Umbilical cord (tissue), 2 donors: ENCODE data around the gene ZFPM1. TPM values are rescaled to one million over a fixed set of nuclear protein-coding genes. Genes with fewer than 3 reads are reported as not detected.
"Not testable (repeated sequence)": the region's sequence is repeated elsewhere in the genome, so short reads cannot be mapped to it uniquely, and the experiment has no call there.

ENCODE experiments used
- DNase-seq: peaks from one replicate; pipeline ENCODE4 v3.0.0-alpha.2; 2015; ENCODE audit warnings: low spot score
- total RNA-seq: library from RNA; depleted of rRNA; stranded (reverse); fragments of >200 nt; gene quantifications from one replicate; pipeline ENCODE4 v1.2.3, GENCODE V29; 2014; ENCODE audit warnings: low replicate concordance; ENCODE audit not compliant: insufficient read depth

Gene ZFPM1
- total RNA-seq, 1 donor from 2014 or later = 1.7 TPM

DNA sequence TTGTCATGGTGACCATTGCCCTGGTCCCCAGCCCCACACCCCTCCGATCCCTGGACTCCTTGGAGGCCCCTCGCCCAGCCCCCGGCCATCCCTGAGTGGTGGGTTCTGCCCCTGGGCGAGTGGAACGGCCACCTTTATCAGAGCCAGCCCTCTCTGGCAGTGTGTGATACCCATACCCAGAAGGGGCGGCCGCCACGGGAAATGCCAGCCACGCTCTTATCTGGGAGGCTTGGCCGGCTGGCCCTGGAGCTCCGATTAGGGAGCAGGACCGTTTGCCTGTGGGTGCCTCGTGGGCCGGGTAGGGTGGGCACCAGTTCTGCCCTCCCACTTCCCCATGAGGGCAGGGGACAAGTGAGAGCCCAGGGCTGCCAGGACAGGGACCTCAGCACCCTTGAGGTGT is 58.8 kb downstream of the ZFPM1 start:
- DNase-seq = no peak

- peak; percentile 46 for DNase-seq
Measured at GRCh38 chr16:88512728-88513696, 59.9 kb downstream of the ZFPM1 start.

GRCh38 chr16:88514070-88514469 is 61.0 kb downstream of the ZFPM1 start:
- no peak for DNase-seq

GRCh38 chr16:88514526-88515232 is 61.6 kb downstream of the ZFPM1 start:
- DNase-seq = no peak

GRCh38 chr16:88515371-88515770 is 62.3 kb downstream of the ZFPM1 start:
- no peak for DNase-seq

DNA sequence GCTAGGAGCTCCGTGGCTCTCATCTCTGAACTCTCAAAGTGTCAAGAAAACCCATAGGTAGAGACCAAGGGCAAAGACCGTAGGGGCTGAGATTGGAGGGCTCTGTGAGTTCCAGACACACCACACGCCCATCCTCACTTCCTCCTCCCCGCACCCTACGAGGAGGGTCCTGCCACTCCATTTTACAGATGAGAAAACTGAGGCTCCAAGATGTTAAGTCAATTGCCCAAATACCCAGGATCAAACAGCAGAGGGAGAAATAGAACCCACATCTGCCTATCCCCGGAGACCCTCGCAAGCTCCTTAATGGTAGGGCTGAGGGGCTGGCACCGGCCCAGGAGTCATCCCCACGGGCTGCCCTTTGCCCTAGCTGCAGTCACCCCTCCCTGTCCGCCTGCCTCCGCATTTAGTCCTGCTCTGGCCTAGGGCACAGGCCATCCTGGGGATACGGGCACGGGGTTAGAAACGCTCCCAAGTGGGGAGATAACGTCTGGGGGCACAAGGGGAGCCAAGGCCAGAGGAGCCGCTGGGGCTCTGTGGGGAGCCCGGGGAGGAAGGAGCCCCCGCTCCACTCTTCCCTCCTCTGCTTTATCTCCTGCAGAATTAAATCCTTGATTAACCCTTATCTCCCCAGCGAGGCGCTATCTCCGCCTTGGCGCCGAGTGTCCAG is 63.0 kb downstream of the ZFPM1 start:
- DNase-seq = peak; percentile 39

- peak; percentile 54 for DNase-seq
Measured at GRCh38 chr16:88516601-88517061, 63.6 kb downstream of the ZFPM1 start.

DNA sequence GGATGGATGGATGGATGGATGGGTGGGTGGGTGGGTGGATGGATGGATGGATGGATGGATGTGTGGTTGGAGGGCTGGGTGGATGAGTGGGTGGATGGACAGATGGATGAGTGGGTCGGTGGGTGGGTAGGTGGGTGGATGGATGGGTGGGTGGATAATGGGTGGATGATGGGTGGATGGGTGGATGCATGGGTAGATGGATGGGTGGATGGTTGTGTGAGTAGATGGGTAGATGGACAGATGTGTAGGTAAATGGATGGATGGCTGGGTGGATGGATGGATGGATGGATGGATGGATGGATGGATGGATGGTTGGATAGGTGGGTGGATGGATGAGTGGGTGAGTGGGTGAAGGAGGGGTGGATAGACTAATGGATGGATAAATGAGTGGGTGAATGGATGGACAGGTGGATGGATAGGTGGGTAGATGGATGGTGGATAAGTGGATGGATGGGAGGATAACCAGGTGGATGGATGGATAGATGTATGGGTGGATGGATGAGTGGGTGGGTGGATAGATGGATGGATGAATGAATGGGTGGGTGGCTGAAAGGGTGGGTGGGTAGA is 64.2 kb downstream of the ZFPM1 start:
- not testable (repeated sequence) for DNase-seq

- DNase-seq = not testable (repeated sequence)
Measured at GRCh38 chr16:88518411-88519111, 65.5 kb downstream of the ZFPM1 start.

DNA sequence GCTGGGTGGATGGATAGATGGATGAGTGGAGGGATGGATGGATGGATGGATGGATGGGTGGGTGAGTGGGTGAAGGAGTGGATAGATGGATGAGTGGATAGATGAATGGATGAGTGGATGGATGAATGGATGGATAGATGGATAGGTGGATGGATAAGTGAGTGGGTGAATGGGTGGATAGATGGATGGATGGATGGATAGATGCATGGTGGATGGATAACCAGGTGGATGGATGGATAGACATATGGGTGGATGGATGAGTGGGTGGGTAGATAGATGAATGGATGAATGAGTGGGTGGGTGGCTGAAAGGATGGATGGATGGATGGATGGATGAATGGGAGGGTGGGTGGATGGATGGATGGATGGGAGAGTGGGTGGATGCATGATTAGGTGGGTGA is 66.2 kb downstream of the ZFPM1 start:
- DNase-seq = no peak

GRCh38 chr16:88519938-88520653 is 67.0 kb downstream of the ZFPM1 start:
- no peak for DNase-seq

- DNase-seq = no peak
Measured at GRCh38 chr16:88521674-88522073, 68.6 kb downstream of the ZFPM1 start.

GRCh38 chr16:88522276-88522949 is 69.3 kb downstream of the ZFPM1 start:
- DNase-seq = no peak

- DNase-seq = no peak
Measured at GRCh38 chr16:88523309-88524161, 70.5 kb downstream of the ZFPM1 start.

DNA sequence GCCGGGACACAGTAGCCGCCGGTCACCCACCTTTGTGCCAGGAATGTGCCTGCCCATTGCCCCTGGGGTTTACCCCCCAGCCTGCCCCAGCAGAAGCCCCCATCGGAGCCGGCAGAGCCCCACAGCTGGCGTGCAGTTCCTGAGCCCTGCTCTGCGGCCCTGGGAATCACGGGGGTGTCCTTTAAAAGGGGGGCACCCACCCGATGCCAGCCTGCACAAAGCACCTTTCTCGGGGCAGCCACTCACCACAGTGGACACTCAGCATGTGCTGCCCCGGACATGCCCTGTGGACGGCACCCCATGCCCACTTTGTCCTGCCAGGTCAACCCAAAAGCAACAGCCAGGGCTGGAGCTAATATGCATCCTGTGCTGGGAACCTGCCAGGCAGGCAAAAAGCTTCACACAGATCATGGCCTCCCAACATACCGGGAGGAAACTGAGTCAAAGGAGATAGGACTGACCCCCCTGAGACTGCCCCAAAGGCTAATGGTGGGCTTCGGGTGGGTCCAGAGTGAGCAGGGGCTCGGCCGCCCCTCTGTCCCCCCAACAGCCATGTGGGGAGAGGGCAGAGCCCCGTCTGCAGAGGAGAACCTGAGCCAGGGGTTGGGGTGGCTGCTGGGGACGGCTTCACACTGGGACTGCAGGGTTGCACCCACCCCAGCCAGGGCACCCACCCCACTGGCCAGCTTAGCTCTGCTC is 71.3 kb downstream of the ZFPM1 start:
- DNase-seq = no peak

DNA sequence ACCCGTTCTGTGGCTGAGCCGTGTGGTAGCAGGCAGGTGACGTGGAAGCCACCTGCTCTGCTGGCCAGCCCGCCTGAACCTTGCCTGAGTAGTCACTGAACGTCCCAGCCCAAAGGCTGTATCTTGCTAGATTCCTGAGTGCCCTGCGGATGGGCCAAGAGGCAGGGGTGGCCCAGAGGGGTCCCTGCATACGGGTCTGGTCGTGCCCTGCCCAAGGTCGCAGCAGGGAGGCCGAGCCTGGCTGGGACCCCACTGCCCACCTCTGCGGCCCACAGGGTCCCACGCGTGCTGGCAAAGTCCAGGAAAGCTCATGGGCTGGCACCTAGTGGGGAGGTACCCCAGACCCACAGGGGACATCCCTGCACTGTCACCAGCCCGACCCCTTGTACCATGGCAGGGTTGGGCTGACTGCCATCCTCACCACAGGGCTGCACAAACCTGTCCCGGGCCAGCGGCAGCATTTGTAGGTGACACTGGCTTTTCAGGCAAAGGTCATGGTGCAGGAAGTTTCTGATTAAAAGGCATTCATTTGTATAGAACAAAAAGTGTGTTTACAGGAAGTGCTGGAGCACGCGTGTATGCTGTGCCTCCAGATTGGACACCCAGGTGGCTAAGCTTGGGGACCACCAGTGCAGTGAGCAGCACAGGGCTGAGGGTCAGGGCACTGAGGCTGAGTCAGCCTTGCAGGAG is 72.0 kb downstream of the ZFPM1 start:
- no peak for DNase-seq

- no peak for DNase-seq
Measured at GRCh38 chr16:88525663-88525990, 72.5 kb downstream of the ZFPM1 start.
